Measurements from ENCODE around the gene ANKRD13D. TPM values are rescaled to one million over a fixed set of nuclear protein-coding genes. Genes with fewer than 3 reads are reported as not detected.

Gene ANKRD13D
- polyA plus RNA-seq, 3 donors: 27.6 to 53.8 (median 44.8) TPM

DNA sequence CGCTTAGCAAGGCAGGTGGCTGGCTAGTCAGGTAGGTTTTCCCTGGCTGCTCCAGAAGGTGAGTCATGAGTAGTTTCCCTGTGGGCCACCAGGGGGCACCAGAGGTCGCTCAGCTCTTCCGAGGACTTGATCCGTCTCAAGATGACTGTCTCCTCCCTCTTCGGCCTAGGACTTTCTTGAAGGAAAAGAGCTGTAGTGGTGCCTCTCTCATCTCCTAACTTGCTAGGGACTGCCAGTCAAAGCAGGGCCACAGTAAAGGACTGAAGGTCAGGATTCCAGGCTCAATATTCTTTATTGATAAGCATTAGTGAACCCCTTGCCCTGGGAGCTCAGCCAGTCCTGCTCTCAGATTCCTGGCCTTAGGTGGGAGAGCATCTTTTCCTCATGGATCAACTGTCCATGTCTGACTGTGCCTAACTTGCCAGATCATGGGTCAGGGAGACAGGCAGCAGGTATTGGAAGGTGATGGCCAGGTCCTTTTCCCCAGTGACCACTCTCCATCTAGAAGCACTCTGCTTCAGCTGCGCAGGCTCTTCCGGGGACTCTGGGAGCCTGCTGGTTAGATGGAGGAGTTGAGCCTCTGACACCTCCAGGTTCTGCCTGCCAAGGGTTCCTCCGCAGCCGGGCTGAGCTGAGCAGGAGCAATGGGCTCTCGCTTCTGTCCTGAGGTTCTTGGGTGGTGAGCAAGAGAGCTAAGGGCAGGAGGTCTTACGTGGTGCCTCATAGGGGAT lies 62.3 kb downstream of the ANKRD13D start:
- no peak for DNase-seq

Other genes starting within 250 kb of the ANKRD13D start
- 10 to 100 TPM in 2 of 3 donors, 1 to 10 TPM in 1; 8.1 to 11.5 (median 10.5) TPM for gene RHOD, start 232.5 kb upstream of the ANKRD13D start, polyA plus RNA-seq (ENCODE audit: insufficient read length in 3 of 3)
- gene KDM2A, start 170.0 kb upstream of the ANKRD13D start, polyA plus RNA-seq (ENCODE audit: insufficient read length in 3 of 3): 10 to 100 TPM; 76.2 to 89.1 (median 88.0) TPM
- gene GRK2, start 22.8 kb upstream of the ANKRD13D start, polyA plus RNA-seq (ENCODE audit: insufficient read length in 3 of 3): 10 to 100 TPM; 57.6 to 65.4 (median 64.2) TPM
- gene SSH3, start 14.2 kb downstream of the ANKRD13D start, polyA plus RNA-seq (ENCODE audit: insufficient read length in 3 of 3): 10 to 100 TPM; 26.5 to 31.0 (median 29.8) TPM
- gene POLD4, start 64.2 kb downstream of the ANKRD13D start, polyA plus RNA-seq (ENCODE audit: insufficient read length in 3 of 3): 10 to 100 TPM; 29.3 to 37.4 (median 32.8) TPM
- gene CLCF1, start 84.3 kb downstream of the ANKRD13D start, polyA plus RNA-seq (ENCODE audit: insufficient read length in 3 of 3): 1 to 10 TPM; 4.8 to 8.1 (median 8.0) TPM
- 10 to 100 TPM; 27.0 to 38.0 (median 29.7) TPM for gene RAD9A, start 102.7 kb downstream of the ANKRD13D start, polyA plus RNA-seq (ENCODE audit: insufficient read length in 3 of 3)
- gene PPP1CA, start 112.6 kb downstream of the ANKRD13D start, polyA plus RNA-seq (ENCODE audit: insufficient read length in 3 of 3): 100 to 1,000 TPM; 161 to 179 (median 176) TPM
- gene TBC1D10C, start 114.8 kb downstream of the ANKRD13D start, polyA plus RNA-seq (ENCODE audit: insufficient read length in 3 of 3): 10 to 100 TPM in 2 of 3 donors, 1 to 10 TPM in 1; 6.2 to 10.7 (median 10.0) TPM
- 1 to 10 TPM; 1.9 to 5.2 (median 4.1) TPM for gene CARNS1, start 126.4 kb downstream of the ANKRD13D start, polyA plus RNA-seq (ENCODE audit: insufficient read length in 3 of 3)
- gene RPS6KB2, start 139.2 kb downstream of the ANKRD13D start, polyA plus RNA-seq (ENCODE audit: insufficient read length in 3 of 3): 10 to 100 TPM; 39.7 to 51.2 (median 48.3) TPM
- 1 to 10 TPM; 2.1 to 3.6 (median 2.9) TPM for gene PTPRCAP, start 148.4 kb downstream of the ANKRD13D start, polyA plus RNA-seq (ENCODE audit: insufficient read length in 3 of 3)
- 10 to 100 TPM; 78.2 to 88.3 (median 85.8) TPM for gene CORO1B, start 154.2 kb downstream of the ANKRD13D start, polyA plus RNA-seq (ENCODE audit: insufficient read length in 3 of 3)
- under 1 TPM in 1 of 3 donors, not detected in 2; 0.07 TPM for gene GPR152, start 163.4 kb downstream of the ANKRD13D start, polyA plus RNA-seq (ENCODE audit: insufficient read length in 3 of 3)
- gene CABP4, start 166.1 kb downstream of the ANKRD13D start, polyA plus RNA-seq (ENCODE audit: insufficient read length in 3 of 3): 1 to 10 TPM in 1 of 3 donors, under 1 TPM in 2; 0.33 to 1.1 (median 0.64) TPM
- gene TMEM134, start 179.9 kb downstream of the ANKRD13D start, polyA plus RNA-seq (ENCODE audit: insufficient read length in 3 of 3): 10 to 100 TPM; 66.5 to 80.1 (median 72.8) TPM
- 10 to 100 TPM; 57.8 to 73.4 (median 65.9) TPM for gene AIP, start 193.7 kb downstream of the ANKRD13D start, polyA plus RNA-seq (ENCODE audit: insufficient read length in 3 of 3)
- gene PITPNM1, start 216.1 kb downstream of the ANKRD13D start, polyA plus RNA-seq (ENCODE audit: insufficient read length in 3 of 3): 10 to 100 TPM; 33.3 to 41.5 (median 35.4) TPM
- gene CDK2AP2, start 218.9 kb downstream of the ANKRD13D start, polyA plus RNA-seq (ENCODE audit: insufficient read length in 3 of 3): 10 to 100 TPM; 55.7 to 61.8 (median 58.3) TPM
- under 1 TPM; 0.26 to 0.49 (median 0.40) TPM for gene CABP2, start 234.1 kb downstream of the ANKRD13D start, polyA plus RNA-seq (ENCODE audit: insufficient read length in 3 of 3)